H1 (cell line): ENCODE results near the gene GPC2. TPM values are rescaled to one million over a fixed set of nuclear protein-coding genes. Genes with fewer than 3 reads are reported as not detected.

Source experiments
- ATF2 ChIP-seq: IDR thresholded peaks from 2 replicates; pipeline ENCODE4 v1.6.1; 2012; ENCODE audit warnings: low read length, inconsistent platforms
- CBX5 ChIP-seq: fragments of 300-800, 300-1000 bp; sonication (generic); IDR thresholded peaks from 2 replicates; pipeline ENCODE4 v1.7.1; 2016; ENCODE audit warnings: antibody characterized with exemption, low read length, low read depth
- CEBPB ChIP-seq: IDR thresholded peaks from 2 replicates; pipeline ENCODE4 v1.6.1; 2012; ENCODE audit warnings: low read depth, low read length
- CHD1 ChIP-seq: IDR thresholded peaks from 2 replicates; pipeline ENCODE4 v1.6.1; 2012; ENCODE audit warnings: low read depth, low read length, improper control_type of control experiment
- EP300 ChIP-seq, 2 experiments: IDR thresholded peaks; 1 replicate in 1 of 2; 2 replicates in 1 of 2; pipeline ENCODE4 v1.6.1; 2011 to 2012; ENCODE audit warnings: low read depth in 2 of 2, low read length in 2 of 2, mild to moderate bottlenecking in 2 of 2, borderline replicate concordance in 1 of 2, inconsistent platforms in 1 of 2, moderate library complexity in 1 of 2
- GABPA ChIP-seq: IDR thresholded peaks from 2 replicates; pipeline ENCODE4 v1.6.1; 2011; ENCODE audit warnings: mild to moderate bottlenecking, low read length, moderate library complexity, borderline replicate concordance; ENCODE audit not compliant: insufficient read depth
- RFX5 ChIP-seq: IDR thresholded peaks from 2 replicates; pipeline ENCODE4 v1.6.1; 2011; ENCODE audit warnings: low read depth, low read length, improper control_type of control experiment, borderline replicate concordance
- YY1 ChIP-seq: IDR thresholded peaks from 2 replicates; pipeline ENCODE4 v1.6.1; 2011; ENCODE audit warnings: low read depth, mild to moderate bottlenecking, low read length
- ZNF274 ChIP-seq: IDR thresholded peaks from 2 replicates; pipeline ENCODE4 v1.7.0; 2012; ENCODE audit warnings: low read length, borderline replicate concordance; ENCODE audit errors: extremely low read depth
- polyA plus RNA-seq, 7 experiments: library from polyadenylated mRNA; depleted of rRNA in 3 of 7; stranded (reverse) in 5 of 7; unstranded in 2 of 7; fragments of >200 nt in 5 of 7; fragments of 200-250 nt in 2 of 7; gene quantifications; 1 replicate in 5 of 7; 2 replicates in 1 of 7; 4 replicates in 1 of 7; pipeline versions ENCODE4 v1.2.1 to v1.2.3, GENCODE V29; 2011 to 2013; ENCODE audit warnings: missing spikeins in 2 of 7, mixed read lengths in 2 of 7
- total RNA-seq: library from RNA; stranded (reverse); fragmentation: NEBNext Ultra II Directional; extraction: Animal tissue kit (Norgen Biotek cat#: 25700); gene quantifications from 2 replicates; pipeline ENCODE4 v1.2.1, GENCODE V29; 2021

The GPC2 gene
- total and polyA plus RNA-seq, 2 of the 8 experiments (the other 6 are each of a cell fraction or from before 2014, with no cell fraction given) = 25.3 to 44.8 TPM

- TF ChIP-seq ATF2 = no peak
- no peak for TF ChIP-seq YY1
- TF ChIP-seq CBX5 = no peak
- TF ChIP-seq EP300 (IDR thresholded peaks at IDR 0.05; ENCODE audit: borderline replicate concordance in 1 of 2, low read depth in 2 of 2, low read length in 2 of 2) = no peak
- no peak for TF ChIP-seq CEBPB
- no peak for TF ChIP-seq RFX5
- TF ChIP-seq CHD1 = no peak
- no peak for TF ChIP-seq ZNF274
- no peak for TF ChIP-seq GABPA
These were observed 14.1 kb downstream of the GPC2 start (continued) for GRCh38 chr7:100163006-100163531.
